ENCODE data around the gene ACSM2B.

GRCh38 chr16:20504418-20504817, 71.7 kb downstream of the ACSM2B start:
- TF ChIP-seq CTCF (IDR thresholded peaks at IDR 0.05; ENCODE audit: insufficient read depth, low read length, poor library complexity, severe bottlenecking) (no peak), EZH2phosphoT487 (conservative IDR thresholded peaks at IDR 0.05; ENCODE audit: low read length) (no peak)

Data from SU-DHL-6 (cell line).